NCI-H526 (cell line): ENCODE results near the gene TBC1D9B.
"Not testable (repeated sequence)": the region's sequence is repeated elsewhere in the genome, so short reads cannot be mapped to it uniquely, and the experiment has no call there.

Experiments used
- DNase-seq, 2 experiments: peaks; one replicate each; lab custom pipeline; 2025; lab: John Stamatoyannopoulos, UW

TBC1D9B gene

DNA sequence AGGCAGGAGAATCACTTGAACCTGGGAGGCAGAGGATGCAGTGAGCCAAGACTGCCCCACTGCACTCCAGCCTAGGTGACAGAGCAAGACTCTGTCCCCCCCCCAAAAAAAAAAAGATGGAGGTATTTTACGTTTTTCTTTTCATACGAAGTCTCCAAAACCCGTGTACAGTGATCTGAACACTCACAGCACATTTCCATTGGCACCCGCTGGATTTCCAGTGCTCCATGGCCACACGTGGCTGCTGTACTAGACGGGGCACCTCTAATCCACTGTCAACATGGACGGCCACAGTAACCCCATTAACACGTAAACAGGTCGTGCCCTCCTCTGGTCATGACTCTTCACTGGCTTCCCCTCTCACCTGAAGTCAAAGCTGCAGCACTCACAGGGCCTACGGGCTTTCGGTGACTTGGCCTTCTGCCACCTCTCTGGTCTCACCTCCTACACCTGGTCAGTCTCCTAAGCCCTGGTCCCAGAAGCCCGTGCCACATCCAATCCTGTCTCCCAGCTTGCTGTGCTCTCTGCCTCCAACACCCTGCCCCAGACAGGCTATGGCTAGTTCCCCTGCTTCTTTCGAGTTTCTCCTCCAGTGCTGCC lies 22.1 kb downstream of the TBC1D9B start:
- no peak for DNase-seq

DNA sequence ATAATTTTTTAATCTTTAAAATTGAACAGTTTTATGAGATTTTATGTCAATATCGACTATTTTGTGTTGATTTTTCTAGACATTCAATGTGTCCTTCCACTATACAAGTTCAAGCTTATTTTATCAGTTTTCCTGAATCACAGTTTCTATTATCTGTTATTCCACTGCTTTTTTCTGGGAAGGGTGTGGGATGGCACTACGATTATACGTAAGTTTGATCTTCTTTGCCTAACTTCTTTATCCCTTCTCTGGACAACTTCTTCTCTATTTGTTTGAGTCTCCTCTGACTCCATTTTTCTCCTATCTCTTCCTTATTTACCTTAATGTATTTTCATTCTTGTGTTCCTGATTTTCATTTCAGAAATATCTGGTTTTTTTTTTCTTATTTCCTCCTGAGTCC lies 24.5 kb downstream of the TBC1D9B start:
- DNase-seq, result no peak

DNA sequence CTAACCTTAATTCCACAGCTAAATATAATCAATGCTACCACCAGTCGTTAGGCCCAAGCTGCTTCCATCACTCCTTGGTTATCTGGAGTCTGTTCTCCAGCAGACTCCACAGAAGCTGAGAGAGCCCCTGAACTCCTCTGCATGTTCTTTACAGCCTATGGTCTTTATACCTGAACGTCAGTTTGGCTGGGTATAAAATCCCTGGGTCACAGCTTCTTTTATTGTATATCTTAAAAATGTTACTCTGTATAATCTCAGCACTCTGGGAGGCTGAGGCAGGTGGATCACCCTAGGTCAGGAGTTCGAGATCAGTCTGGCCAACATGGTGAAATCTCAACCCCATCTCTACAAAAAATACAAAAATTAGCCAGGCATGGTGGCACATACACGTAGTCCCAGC lies 25.4 kb downstream of the TBC1D9B start:
- no peak for DNase-seq

DNA sequence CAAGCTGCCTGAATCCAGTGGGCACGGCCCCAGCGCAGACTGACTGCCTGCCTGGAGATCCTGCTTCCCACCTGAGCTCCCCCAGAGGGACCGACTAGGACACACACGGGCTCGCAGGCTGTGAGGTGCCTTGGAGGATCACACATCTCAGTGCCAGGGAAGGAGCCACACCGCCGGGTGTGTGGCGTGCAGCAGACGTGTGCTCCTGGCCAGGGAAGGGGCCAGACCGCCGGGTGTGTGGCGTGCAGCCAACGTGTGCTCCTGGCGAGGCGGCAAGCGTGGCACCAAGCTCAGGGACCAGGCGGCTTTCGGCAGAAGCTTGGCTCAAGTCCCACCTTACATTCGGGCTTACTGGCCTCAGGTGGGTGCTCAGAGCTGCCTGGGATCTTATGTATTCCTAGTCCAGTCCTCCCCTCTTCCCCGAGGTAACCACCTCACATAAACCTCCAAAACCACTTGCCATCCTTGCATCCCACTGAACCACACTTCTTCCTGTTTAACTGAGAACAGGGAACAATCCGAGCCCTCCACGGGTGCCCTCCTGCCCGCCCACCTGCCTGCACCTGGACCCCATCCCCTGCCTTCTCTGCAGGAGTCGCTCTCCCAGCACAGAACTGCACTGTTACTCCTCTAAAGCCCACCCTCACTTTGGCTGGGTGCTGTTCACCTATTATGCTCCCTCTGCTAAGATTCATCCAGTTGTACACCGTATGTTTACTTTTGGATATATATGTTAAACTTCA lies 26.7 kb downstream of the TBC1D9B start:
- no peak for DNase-seq

DNA sequence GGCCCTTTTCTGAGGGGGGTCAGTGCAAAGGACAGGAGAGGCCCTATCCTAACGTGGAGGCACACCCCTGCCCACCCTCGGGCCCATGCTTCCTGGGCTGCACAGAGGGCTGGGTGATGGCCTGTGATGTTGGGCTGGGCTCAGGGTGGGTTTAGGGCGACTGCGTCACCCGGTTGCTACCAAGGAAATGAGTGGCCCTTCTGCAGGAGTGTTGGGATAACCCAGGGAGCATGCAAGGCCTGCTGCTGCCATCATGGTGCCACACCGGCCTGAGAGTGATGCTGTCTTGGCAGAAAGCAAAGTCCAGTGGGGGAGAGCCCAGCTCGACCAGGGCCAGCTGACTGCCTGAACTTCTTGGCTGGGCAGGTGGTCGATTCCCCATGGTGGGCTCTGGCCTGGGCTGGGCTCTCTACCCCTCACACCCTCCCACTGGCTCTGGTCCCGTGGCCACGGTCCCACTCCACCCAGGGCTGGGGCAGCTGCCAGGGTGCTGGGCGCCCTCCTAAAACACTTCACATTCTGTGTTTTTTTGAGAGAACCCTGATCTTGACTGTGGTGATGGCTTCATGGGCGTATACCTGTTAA lies 27.5 kb downstream of the TBC1D9B start:
- no peak for DNase-seq

DNA sequence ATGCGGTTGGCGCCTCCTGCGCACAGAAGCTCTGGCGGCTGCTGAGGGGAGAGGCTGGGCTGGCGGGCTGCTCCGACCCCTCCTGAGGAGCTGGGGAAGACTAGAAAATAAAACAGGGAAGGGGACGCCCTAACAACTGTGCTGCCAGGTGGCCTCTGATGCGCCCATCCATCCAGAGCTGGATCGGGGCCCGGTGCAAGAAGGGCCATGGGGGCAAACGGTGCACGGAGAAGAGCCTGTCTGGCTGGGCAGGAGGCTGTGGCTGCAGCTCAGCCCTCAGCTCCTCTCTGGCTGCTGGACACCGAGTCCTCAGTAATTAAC lies 28.0 kb downstream of the TBC1D9B start:
- DNase-seq, result no peak

DNA sequence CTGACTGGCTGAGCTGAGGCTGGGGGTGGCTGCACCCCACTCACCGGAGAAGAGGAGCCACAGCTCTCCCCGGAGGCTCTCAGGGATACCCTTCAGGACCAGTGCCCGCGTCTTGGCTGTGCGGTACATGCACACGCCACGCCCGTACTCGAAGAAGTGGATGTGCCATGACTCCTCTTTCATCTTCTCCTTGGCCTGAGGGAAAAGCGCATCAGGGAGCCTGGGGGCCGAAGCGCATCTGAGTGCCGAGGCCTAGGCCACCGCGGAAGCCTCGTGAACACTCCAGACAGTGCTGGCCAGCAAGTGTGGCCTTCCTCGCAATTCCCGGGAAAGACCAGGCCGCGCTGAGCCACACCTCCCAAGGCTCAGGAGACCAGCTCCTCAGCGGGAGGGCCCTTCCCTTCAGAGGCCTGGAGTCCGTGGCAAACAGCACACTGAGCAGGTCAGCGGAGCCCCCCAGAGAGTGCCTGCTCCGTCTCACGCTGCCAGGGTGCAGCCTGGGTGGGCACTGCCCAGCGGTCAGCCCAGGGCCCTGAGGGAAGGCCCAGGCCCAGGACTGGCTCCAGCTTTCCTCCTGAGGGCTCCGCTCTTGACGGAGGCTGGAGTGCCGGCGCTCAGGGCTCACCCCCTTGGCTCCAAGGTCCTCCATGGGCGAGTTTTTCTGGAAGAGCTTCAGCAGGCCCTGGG lies 28.6 kb downstream of the TBC1D9B start:
- no peak for DNase-seq

DNA sequence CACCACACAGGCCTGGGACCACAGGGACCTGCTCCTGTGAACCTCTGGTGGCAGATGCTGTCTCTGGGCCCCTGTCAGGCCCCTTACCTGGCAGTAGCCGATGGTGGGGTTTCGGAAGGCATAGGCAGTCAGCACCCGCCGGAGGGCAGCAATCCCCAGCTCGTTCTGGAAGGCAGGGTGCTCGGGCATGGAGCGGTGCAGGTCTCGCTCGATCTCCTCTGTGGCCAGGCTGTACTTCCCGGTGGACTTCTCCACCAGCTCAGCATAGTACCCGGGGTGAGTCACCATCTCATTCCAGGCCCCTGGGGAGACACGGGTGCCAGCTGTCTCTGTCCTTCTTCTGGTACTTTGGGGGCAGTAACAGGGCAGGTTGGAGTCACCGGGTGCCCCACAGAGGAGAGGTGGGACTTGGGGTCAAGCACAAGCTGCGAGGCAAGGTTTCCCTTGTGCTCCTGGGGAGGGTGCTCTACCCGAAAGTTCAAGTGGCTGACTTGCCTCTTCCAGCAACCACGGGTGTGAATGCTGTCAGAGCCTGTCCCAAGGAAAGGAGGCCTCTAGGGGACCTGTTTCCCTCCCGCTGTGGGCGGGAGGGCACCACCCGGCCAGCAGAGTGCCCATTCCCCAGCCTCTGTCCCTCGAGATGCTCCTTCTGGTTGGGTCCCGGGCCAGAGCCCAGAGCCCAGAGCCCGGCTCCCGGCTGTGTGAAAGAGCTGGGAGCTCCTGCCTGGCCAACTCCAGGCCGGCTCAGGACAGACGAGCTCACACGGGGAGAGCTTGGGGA lies 29.3 kb downstream of the TBC1D9B start:
- DNase-seq, result no peak

DNA sequence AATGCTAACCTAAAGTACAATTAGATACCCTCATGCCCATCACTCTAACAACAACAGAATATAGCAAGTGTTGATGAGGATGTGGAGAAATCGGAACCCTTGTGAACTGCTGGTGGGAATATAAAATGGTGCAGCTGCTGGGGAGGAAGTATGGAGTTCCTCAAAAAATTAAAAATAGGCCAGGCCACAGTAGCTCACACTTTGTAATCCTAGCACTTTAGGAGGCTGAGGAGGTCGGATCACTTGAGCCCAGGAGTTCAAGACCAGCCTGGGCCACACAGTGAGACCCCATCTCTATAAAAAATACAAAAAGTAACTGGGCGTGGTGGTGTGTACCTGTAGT lies 31.1 kb downstream of the TBC1D9B start:
- no peak for DNase-seq

DNA sequence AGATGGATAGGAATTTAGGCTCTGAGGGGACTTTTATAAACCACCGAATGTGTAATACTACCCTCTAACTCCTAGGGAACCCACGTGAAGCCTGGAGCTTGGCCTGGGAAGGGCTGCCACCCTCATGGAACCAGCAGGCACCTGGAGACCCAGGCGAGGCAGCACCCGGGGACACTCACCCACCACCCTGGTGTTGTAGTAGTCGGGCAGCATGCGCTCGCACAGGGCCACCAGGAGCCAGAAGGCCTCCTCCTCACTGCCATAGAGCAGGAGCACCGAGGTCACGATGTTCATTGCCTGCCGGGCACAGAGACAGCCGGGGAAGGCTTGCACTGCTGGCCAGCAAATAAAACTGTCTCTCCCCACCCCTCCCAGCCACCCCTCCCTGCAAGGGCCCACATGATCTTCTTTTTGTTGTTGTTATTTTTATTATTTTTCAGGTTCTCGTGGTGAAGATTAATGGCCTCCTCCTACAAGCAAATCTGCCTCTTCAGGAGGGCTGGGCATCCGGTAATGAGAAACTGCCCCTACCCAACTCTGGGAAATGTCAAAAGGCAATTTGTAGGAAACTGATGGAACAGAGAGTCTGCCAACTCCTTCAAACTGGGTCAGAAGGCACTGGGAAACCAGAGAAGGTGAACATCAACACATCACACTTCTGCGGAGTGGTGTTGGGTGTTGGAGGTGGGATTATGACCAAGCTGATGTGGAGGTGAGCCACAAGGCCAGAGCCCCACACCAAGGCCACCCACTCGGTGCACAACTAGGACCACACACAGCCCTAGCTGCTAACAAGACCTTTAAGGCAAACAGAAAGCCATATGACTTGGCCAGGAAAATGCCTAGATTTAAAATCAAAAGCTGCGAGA lies 31.7 kb downstream of the TBC1D9B start:
- no peak for DNase-seq

DNA sequence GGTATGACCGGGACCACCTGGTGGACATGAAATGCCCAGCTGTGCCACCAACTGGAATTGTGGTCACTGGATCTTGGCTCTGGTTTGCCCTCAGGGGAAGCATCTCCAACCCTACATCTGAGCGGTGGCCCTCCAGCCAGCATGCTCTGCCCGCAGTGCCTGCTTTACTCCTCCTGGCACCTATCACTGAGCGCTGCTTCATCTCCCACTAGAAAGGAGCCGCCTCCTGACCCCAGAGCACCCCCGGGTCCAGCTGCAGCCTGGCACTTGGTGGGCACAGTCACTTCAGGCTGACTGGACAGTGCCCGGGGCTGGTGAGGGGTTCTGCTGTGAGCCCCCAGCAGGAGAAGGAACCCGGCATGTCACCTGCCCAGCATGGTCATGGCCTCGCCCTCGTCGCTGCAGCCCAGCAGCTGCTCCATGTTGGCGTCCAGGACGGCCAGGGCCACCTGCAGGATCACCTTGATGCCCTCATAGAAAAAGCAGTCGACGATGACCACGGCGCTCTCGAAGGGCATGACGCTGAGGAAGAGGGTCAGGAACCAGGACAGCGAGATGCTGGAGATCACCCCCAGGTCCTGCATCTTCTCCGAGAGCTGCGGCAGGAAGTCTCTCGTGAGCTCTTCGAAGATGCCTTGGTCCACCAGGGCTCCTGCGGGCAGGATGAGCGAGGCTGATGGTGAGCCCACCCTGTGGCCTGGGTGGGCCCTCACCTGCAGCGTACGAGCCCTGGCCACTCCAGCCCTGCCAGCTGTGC lies 33.0 kb downstream of the TBC1D9B start:
- DNase-seq, result no peak

DNA sequence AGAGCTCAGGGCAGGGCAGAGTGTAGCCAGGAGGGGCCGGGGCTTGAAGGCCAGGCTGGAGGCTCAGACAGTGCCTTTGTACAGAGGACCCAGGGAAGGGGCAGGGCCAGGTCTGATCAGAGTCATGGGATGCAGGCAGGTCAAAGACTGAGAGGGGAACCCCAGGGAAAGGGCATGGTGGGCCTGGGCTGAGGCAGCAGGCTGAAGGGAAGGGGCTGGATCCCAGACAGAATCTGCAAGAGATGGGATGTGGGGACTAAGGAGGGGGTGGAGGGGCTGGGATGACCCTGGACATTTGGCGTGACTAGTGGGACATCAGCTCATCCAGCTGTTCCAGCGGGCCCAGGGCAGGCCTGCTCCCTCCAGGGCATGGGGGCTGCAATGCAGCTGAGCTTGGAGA lies 33.6 kb downstream of the TBC1D9B start:
- no peak for DNase-seq

DNA sequence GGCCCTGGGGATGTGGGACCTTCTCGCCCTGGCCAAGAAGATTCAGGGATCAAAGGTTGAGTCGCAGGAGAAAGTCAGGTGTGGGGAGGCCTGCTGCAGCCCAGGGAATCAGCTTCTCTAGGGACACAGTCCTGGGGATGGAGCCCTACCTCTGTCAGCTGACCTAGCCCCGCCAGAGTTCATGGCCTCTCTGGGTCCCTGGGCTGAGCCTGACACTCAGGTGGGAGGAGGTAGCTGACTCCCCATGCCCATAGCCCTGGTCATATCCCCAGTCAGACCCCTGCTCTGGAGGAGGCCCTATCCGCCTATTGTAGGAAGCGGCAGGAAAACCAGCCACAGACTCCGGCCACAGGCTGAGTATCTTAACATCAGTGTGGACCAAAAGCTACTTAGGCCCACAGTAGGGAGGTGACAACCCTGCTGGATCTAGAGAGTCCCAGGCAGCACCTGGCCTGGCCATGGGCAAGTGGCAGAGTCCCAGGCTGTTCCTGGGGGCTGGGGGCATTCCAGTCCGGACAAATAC lies 34.0 kb downstream of the TBC1D9B start:
- DNase-seq, result no peak

DNA sequence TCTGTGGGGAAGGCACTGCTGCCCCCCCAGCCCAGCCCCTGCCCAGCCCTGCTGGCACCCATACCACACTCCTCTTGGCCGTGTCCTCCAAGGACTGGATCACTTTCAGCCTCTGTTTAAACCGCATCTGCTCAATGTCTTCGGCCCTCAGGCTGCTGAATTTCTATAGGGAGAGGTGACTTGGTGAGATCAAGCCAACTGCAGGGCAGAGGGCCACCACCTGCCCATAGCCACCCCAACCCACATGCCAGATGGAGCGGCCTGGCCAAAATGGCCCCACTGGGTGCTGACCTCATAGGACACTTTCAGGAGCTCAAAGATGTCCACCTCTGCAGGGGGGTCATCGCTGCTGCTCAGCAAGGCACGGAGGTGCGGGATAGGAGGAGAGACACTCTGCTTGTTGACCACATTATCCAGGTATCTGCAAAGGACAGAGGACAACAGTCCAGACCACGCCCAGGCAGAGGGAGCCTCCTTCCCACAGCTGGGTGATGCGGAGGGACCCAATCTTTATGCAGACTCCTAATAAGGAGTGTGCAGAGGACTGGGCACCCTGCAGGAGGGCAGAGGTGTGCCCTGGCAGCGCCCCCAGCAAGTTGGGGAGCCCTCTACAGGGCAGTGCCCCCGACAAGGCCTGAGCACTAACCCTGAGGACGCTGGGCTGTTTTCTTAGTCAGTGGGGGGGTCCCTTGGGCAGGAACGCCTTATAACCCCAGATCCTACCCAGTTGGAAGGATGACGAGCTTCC lies 34.7 kb downstream of the TBC1D9B start:
- DNase-seq, result no peak

DNA sequence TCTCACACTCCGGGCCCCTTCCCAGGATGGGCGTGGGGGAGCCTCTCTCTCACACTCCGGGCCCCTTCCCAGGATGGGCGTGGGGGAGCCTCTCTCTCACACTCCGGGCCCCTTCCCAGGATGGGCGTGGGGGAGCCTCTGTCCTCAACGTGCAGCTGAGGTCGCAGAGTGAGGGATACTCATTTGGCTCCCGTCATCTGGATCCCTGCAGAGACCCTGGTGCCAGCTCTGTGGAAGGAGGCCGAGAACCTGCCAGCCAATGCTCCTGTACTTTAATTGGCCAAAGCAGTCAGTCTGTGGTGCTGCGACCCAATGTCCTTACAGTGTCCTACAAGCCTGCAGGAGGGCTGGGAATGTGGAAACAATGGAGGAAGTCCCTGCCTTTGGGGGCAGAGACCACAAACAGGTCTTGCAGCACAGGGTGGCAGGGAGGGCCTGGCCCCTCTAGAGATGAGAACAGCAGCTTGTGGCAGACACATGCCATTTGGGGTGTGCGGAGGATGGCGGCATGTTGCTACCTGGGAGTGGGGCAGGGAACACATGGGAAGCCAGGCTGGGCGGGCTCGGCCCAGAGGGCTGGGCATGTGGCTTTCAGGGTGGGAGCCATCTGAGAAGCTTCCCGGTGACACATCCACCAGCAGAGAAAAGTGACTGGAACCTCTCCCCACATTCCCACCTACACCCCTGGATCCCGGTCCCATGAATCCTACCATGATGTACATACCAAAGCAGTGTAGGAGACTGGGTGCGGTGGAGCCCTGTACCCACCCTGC lies 35.5 kb downstream of the TBC1D9B start:
- DNase-seq, result no peak

DNA sequence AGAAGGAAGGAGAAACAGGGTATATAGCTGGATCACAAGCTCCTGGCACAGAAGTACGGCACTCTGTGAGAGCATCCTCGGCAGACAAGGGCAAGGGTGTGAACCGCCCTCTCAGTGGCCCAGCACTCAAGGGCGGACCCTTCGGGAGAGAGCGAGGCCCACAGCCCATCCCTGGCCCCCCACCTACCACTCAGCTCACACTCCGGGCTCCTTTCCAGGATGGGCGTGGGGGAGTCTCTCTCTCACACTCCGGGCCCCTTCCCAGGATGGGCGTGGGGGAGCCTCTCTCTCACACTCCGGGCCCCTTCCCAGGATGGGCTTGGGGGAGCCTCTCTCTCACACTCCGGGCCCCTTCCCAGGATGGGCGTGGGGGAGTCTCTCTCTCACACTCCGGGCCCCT lies 36.2 kb downstream of the TBC1D9B start:
- DNase-seq, result not testable (repeated sequence)

DNA sequence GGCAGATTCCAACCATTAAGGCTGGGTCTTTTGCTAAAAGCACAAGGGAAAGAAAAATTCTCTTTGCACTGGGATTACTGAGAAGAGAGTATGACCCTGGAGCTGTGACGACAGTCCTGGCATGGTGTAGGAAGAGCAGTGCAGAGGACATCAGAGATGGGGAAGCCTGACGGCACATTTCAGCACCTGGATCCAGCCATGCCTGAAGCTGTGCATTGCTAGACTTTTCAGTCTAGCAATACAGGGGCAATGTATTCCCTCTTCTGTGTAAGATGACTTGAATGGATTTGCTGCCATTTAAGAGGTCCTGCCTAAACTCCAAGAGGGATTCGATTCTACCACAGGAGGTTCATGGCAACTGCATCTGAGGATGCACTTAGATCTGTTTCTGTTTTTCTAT lies 36.7 kb downstream of the TBC1D9B start:
- no peak for DNase-seq

DNA sequence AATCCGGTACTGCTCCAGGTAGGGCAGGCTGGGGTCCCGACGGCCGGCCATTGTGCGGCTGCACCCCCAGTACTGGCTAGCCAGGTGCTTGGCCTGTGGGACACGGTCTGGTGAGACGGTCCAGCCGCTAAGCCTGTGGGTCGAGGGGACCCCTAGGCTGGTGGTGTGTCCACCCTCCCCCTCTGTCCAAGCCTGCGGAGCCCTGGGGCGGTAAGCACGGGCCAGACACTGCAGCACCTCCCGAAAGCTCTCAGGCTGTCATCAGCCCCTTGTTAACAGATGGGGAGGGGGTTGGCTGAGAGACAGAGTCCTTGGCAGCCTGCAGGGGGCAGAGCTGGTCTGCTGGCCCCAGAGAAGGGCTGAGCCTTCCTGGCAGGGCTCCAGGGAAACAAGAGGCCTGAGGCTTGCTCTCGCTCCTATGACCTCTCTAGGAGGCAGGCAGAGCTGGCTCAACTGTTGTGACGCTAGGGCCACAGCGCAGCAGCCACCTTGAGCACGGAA lies 37.2 kb downstream of the TBC1D9B start:
- no peak for DNase-seq
